K562 treated with DMSO at 1 percent for 48 hours (cell line): ENCODE data around the gene OR7A10. TPM values are rescaled to one million over a fixed set of nuclear protein-coding genes. Genes with fewer than 3 reads are reported as not detected.

Experiments used
- total RNA-seq: library from RNA; unstranded; fragments of 300-600 nt; gene quantifications from 2 replicates; pipeline ENCODE4 v1.2.3, GENCODE V29; 2022; ENCODE audit warnings: low replicate concordance; ENCODE audit errors: extremely low read depth

OR7A10 gene
- not detected in 2 replicates for total RNA-seq

DNA sequence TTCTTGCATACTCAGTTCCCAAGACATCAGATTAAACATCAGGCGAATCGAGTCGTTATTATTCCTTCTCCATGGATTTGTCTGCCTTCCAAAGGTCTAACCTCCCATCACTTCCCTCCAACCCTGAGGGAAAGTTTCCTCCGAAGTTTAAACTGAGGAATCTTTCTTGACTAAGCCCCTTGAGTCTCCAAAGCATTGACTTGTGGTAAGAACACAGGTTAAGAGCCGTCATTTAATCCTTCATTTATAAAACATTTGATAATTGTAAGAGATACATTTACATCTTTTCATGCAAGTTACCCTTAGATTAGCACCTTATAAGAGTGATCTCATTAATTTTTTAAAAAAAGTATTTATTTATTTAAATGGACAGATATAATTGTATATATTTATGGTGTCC, at the start of gene OR7A10:
Gene OR7A10, minus strand, starts transcription at position 101 of the 400 bp plus-strand sequence. CDS start 7,045 bp downstream, outside the sequence.

GRCh38 chr19:14886032-14886431, 37.3 kb upstream of the OR7A10 start, which contains the start of gene OR7A17:
TSS of gene OR7A17 (minus strand) at chr19:14886132. CDS start at chr19:14881355, 4,777 bp downstream.

DNA sequence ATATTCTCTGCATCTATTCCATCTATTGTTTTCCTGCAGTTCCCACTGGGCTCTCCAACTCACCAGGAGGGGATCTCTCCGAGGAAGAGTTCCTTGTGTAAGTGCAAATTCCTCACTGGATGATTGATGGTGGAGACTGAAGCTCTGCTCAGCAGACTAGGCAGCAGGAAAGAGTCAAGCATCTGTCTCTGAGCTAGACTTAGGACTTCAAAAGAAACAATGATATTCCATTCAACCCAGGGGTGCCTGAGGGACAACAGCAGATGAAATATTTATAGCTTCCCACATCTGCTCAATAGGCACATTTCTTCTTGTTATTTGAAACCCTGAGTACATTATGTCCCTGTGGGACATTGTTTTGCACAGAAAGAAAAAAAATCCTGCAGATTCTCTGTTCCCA, 13.7 kb downstream of the OR7A10 start, which contains the start of the genes OR7A5 and OR7C1:
Gene OR7A5, minus strand, starts transcription at position 175 of the 400 bp plus-strand sequence. CDS start 6,944 bp downstream, outside the sequence.
Gene OR7C1, minus strand, starts transcription at position 175 of the 400 bp plus-strand sequence. CDS start 35,049 bp downstream, outside the sequence.

Other genes with a start within 250 kb of the OR7A10 start
- not detected in 2 replicates for gene ADGRE3, start 174.1 kb downstream of the OR7A10 start, total RNA-seq
- not detected in 2 replicates for gene ZNF333, start 158.9 kb downstream of the OR7A10 start, total RNA-seq
- gene ADGRE2, start 70.4 kb downstream of the OR7A10 start, total RNA-seq = not detected in 2 replicates
- gene OR7A5, start 13.7 kb downstream of the OR7A10 start, total RNA-seq = not detected in 2 replicates
- not detected in 2 replicates for gene OR7C1, start 13.7 kb downstream of the OR7A10 start, total RNA-seq
- gene OR7A17, start 37.2 kb upstream of the OR7A10 start, total RNA-seq = not detected in 2 replicates
- not detected in 2 replicates for gene OR7C2, start 92.6 kb upstream of the OR7A10 start, total RNA-seq
- not detected in 2 replicates for gene SLC1A6, start 130.9 kb upstream of the OR7A10 start, total RNA-seq
- gene CASP14, start 200.6 kb upstream of the OR7A10 start, total RNA-seq = not detected in 2 replicates
- gene OR1I1, start 233.3 kb upstream of the OR7A10 start, total RNA-seq = not detected in 2 replicates